Ureter (tissue), 1 donor: Measurements from ENCODE around the gene FAM200A. TPM values are rescaled to one million over a fixed set of nuclear protein-coding genes. Genes with fewer than 3 reads are reported as not detected.
A peak's percentile ranks its signal among the peaks of the same experiment; 100 is the strongest.
"Not testable (repeated sequence)": the region's sequence is repeated elsewhere in the genome, so short reads cannot be mapped to it uniquely, and the experiment has no call there.

Experiments
- DNase-seq: peaks from one replicate; pipeline ENCODE4 v3.0.0-alpha.2; 2020; ENCODE audit warnings: low spot score
- total RNA-seq: library from RNA; stranded (reverse); gene quantifications from one replicate; pipeline ENCODE4 v1.2.4, GENCODE V29; 2023
- donor health status: DM: yes; HTN: yes; CAD: no.

Gene FAM200A
- total RNA-seq, result 8.7 TPM

GRCh38 chr7:99551767-99552463 lies at the start of gene FAM200A:
FAM200A (minus strand) TSS chr7:99552114; CDS start chr7:99548407, 3,707 bp downstream.
- peak; percentile 89 for DNase-seq

GRCh38 chr7:99599836-99600235 lies 47.9 kb upstream of the FAM200A start:
- no peak for DNase-seq

- DNase-seq, result no peak
Measured at GRCh38 chr7:99597762-99598501, 46.0 kb upstream of the FAM200A start, which contains the start of gene TMEM225B. TMEM225B (plus strand) TSS chr7:99598267; CDS start chr7:99604389, 6,122 bp downstream.

GRCh38 chr7:99596408-99596955 lies 44.6 kb upstream of the FAM200A start:
- no peak for DNase-seq

- DNase-seq, result no peak
Measured at GRCh38 chr7:99594948-99595745, 43.2 kb upstream of the FAM200A start.

- no peak for DNase-seq
Measured at GRCh38 chr7:99588868-99589267, 37.0 kb upstream of the FAM200A start.

- DNase-seq, result not testable (repeated sequence)
Measured at GRCh38 chr7:99580778-99581332, 28.9 kb upstream of the FAM200A start.

- no peak for DNase-seq
Measured at GRCh38 chr7:99579956-99580777, 28.3 kb upstream of the FAM200A start.

- no peak for DNase-seq
Measured at GRCh38 chr7:99579281-99579955, 27.5 kb upstream of the FAM200A start.

- DNase-seq, result no peak
Measured at GRCh38 chr7:99576251-99576650, 24.3 kb upstream of the FAM200A start.

- DNase-seq, result no peak
Measured at GRCh38 chr7:99573257-99573656, 21.3 kb upstream of the FAM200A start.

- DNase-seq, result no peak
Measured at GRCh38 chr7:99571768-99572167, 19.9 kb upstream of the FAM200A start.

GRCh38 chr7:99568770-99569169 lies 16.9 kb upstream of the FAM200A start:
- not testable (repeated sequence) for DNase-seq

GRCh38 chr7:99563650-99564049 lies 11.7 kb upstream of the FAM200A start:
- no peak for DNase-seq

- DNase-seq, result no peak
Measured at GRCh38 chr7:99562832-99563231, 10.9 kb upstream of the FAM200A start.

GRCh38 chr7:99562114-99562784 lies 10.3 kb upstream of the FAM200A start:
- no peak for DNase-seq

- DNase-seq, result no peak
Measured at GRCh38 chr7:99561737-99562051, 9.8 kb upstream of the FAM200A start.

- DNase-seq, result no peak
Measured at GRCh38 chr7:99560834-99561736, 9.2 kb upstream of the FAM200A start.
